HG03565 (cell line): ENCODE results near the gene AKAP11.

Experiments
- ATAC-seq: cut with Tn5 transposase; IDR thresholded peaks from one replicate; pipeline ENCODE4 v1.9.1; 2021; ENCODE audit warnings: mild to moderate bottlenecking, moderate library complexity; ENCODE audit not compliant: unreplicated experiment

The AKAP11 gene

DNA sequence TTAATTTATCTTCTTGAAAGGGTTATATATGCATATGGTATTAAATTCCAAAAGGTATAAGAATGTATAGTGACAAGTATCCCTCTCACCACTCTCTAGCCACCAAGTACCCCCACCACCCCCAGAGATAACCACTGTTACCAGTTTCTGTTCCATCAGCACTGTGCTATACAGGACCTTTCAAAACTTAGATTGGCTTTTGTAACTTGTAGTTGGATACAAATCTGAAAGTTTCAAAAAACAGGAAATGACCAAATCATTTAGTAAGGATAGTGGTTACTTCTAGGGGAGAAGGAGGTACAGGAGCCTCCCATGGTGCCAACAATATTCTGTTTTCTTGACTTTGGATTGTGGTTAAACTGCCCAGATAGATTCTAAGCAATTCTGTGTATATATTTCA is 56.7 kb downstream of the AKAP11 start:
- no peak for ATAC-seq

- no peak for ATAC-seq
Measured at GRCh38 chr13:42329239-42329638, 57.3 kb downstream of the AKAP11 start.

- no peak for ATAC-seq
Measured at GRCh38 chr13:42331009-42331408, 59.1 kb downstream of the AKAP11 start.

DNA sequence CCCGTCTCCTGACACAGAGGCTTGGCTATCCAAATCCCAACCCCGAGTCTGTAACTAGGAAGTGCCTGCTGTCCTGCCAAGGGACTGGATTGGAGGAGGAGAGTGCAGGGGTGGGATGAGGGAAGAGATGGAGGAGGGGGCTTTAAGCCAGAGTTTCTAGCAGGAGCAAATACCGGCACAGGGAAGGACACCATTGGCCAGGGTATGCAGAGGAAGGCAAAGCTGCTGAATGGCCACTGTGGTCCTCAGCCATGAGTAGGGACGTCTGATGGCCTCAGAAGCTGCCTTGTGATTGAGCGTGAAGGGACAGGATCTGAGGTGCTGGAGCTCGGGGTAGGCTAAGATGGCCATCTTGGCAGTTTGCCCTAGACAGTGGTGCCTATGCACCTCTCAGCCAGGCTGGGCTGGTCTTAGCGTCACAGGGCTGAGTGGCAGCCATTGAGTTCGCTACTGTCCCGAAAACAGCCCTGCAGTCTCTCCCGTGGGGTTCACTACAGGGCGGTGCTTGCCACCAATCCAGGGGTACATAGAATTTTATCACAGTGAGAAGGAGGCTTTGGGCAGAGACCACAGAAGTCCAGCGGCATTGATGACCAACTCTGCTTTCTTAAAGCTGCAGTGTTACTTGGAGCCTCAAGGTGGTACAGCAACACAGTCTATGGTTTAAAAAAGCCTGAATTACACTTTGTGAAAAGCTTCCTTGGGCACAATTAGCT is 61.8 kb downstream of the AKAP11 start:
- ATAC-seq, result peak; percentile 49

DNA sequence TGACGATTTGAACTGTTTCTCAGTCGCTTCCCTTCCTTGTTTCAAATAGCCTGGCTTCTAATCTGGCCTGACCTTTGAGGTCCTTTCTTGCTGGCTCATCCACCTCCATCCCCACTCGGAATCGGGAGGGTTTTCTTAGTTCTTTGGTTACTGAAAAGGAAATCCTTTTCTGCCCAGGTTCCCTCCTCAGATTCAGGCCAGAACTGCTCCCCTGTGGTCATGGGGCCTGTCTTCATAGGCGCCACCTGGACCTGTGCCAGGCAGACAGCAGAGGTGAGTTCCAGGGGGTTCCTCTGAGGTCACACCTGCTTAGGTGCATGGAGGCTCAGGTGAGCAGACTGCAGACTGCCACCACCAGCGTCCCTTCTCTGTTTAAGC is 62.4 kb downstream of the AKAP11 start:
- ATAC-seq, result no peak

DNA sequence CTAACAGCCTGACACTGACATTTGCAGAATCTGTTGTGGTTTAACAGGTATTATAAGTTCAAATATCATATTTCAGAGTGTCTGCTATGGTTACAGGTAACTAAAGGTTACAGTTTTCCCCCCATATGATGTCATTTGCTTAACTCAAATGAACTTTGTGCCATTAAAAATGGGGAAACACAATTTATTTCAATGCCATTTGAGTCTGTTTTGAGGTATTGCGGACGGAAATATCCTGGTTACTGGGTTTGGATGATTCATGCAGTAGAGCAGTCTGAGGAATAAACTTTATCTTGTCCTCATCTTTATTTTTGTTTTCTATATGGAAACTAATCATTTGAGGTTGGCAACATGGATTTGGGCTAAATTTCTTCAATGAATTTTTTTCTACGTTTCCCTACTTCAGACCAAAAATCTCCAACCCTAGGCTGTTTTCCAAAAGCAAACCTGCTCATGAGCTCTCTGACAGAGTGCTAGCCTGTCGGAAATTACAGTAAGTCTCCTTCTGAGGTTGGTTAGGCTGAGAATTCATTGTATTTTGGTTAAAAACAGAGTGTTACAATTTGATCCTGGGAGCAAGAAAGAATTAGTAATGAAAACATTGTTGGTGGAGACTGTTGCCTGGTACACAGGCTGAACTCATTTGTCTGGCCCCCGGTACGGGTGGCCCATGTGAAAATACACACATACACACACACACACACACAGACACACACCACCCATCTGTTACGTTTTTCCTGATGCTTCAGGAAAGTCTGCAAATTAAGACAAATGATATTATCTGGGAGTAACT is 66.1 kb downstream of the AKAP11 start:
- ATAC-seq, result no peak

- ATAC-seq, result no peak
Measured at GRCh38 chr13:42345367-42345766, 73.4 kb downstream of the AKAP11 start.

DNA sequence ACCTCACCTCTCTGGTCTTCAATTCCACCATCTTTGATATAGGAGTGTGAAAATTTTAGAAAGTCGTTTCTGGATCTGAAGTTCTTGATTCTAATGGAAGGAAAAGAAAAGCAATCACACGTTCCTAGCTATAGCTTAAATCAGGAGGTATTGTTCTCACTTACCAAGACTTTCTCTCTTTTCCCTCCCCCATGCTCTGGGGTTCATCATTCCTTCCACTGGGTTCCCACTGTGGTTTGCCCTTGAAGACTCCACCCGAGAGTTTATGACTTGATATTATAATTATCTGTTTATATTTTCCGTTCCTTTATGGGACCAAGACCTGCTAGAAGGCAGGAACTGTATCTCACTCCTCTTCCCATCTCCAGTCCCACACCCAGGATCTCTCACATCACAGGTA is 76.6 kb downstream of the AKAP11 start:
- no peak for ATAC-seq

DNA sequence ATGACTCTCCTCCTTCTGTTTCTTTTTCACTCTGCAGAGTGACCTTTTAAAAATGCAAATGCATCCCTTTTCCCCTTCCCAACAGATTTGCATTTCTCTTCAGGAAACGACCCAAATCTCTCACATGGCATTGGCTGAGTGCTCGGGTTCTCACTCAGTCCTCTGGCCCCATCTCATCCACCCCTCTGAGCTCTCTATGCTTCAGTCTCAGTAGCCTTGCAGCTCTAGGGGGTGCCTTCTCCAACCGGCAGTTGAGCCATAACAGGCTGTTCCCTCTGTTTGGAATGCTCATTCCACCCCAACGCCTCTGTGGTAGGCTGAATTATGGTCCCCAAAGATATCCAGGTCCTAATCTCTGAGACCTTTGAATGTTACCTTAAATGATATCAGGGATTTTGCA is 78.2 kb downstream of the AKAP11 start:
- ATAC-seq, result no peak

DNA sequence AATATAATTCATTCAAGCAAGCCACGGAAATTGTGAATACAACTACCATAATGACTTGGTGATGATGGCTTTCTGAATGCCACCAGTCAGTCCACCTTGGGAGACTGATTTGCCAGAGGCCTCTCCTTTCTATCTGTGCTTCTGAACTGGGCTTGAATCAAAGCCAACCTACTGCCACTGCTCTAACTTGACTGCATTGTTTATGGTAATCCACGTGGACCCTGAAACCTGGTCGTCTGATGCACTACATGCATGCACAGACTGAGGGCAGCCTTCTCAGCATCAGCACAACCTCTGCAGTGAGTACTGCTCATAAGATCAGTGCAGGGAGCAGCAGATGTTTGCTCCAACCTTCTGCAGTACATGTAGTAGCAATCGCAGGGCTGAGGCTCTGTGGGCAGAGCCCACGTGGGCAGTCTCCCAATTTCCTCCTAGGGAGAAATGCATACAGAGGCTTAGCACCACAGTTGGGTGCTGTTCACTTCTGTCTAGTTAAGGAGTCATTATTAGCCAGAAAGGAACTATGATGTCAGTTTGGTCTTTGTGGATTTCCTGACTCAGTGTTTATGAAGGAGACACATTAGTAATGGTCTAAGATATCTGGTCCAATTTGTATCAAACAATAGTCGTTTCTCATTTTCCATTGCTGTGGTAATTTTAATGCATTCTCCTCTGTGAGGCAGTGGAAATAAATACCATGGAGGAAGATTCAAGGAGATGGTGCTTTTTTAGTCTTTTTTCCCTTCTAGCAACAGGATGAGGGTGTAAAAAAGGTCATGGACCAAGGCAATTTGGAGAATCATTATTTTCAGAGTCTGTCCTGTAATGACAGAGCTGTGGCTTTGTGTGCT is 82.5 kb downstream of the AKAP11 start:
- ATAC-seq, result peak; percentile 66

DNA sequence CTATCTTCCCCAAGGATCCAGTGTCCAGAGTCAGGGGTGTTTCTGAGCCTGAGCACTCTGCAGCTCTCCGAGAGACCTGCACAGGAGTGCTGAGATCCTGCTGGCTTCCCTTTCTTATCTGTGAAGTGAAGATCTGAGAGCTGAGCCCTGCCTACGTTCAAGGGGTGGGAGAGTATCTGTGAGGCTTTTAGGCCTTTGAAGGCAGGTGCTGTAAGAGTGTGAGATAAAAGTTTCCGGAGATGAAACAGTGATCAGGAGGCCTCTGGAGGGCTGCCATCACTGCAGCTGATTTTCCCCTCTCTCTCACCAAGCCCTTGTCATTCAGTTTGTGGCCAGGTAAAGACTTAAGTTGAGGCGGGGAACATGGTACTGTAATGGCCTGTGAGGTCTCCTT is 83.1 kb downstream of the AKAP11 start:
- ATAC-seq, result no peak

GRCh38 chr13:42355491-42356183 is 83.7 kb downstream of the AKAP11 start:
- no peak for ATAC-seq

GRCh38 chr13:42356184-42356575 is 84.2 kb downstream of the AKAP11 start:
- no peak for ATAC-seq

DNA sequence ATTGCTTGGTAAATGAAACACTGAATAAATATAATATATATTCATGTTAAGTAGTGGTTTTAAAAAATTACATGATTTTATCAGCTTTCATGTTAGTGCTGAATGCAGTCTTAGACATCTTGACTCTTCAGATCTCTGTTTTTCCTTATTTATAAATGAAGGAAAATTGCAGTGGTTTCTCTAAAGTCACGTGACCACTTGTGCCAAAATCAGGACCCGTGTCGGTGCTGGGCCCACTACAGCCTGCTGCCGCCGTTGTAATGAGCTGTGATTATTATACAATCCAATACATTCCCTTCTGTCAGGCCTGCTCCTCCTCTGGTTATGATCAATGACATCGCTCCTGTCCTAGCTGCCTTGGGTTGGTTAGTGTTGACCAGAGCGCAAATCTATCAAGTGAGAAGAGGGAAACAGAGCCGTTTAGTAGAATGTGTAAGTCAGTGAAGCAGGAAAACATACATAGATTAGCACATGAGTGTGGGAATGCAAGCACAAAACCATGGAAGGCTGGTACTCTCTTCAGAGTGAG is 88.2 kb downstream of the AKAP11 start:
- ATAC-seq, result no peak

DNA sequence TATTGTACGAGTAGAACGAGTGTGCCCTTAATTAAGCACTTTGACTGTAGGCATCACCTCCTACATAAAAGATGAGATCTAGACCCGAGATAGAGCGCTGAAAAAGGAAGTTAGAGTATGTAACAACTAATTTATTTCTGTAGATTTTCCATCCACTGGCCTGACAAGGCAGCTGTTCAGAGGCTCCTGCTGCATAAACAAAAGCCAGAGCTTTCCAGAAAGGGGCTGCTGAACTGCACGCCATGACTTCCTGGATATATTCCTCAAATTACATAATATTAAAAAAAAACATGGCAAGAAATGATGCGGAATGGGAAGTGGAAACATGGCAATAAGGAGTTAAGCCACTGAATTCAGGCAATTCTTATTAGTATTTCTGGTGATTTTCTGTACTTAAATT is 89.7 kb downstream of the AKAP11 start:
- ATAC-seq, result no peak

DNA sequence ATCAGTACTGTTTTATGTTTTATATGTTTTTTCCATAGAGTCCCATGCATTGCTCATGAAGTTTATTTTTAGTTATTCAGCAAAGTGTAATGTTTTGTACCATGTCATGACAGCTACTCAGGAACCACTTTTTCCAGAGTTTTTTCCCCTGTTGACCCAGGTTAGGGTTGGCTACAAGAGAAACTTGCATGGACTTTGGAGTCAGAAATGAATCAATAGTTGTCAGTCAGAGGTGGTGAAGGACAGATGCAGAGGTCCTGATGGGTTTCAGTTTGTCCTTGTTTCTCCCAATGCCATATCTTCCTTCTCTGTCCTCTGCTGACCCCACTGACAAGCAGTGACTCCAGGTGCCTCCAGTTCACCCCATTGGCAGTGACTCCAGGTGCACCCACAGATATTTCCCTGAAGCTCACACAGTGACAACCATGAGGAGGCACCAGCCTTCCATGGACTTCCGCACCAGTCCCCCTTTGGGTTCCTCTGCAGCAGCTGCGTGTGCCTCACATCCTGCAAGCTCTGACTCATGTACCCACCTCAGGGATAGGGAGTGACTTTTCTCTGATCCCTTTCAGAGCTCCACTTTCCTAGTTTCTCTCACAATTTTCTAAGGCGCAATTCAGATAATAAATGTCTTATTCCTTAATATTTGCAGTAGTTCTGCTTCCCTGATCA is 92.1 kb downstream of the AKAP11 start:
- ATAC-seq, result no peak

DNA sequence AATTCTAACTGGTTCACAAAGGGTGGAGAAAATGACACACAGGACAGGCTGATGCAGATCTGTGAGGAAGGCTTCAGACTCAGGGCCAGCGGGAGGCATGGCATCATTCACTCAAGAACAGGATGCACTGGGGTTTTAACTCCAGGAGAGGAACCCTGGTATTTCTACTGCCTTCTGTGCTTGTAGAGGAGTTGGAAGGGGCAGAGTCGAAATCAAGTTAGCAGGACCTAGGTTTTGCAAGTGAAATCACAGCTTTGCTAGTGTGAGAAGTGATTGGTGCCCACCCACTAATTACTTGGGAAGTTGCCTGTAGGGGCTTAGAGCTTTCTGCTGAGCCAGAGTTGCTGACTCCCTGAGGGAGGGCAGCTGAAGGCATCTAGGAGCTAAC is 92.7 kb downstream of the AKAP11 start:
- no peak for ATAC-seq

GRCh38 chr13:42367831-42368230 is 95.9 kb downstream of the AKAP11 start:
- no peak for ATAC-seq

DNA sequence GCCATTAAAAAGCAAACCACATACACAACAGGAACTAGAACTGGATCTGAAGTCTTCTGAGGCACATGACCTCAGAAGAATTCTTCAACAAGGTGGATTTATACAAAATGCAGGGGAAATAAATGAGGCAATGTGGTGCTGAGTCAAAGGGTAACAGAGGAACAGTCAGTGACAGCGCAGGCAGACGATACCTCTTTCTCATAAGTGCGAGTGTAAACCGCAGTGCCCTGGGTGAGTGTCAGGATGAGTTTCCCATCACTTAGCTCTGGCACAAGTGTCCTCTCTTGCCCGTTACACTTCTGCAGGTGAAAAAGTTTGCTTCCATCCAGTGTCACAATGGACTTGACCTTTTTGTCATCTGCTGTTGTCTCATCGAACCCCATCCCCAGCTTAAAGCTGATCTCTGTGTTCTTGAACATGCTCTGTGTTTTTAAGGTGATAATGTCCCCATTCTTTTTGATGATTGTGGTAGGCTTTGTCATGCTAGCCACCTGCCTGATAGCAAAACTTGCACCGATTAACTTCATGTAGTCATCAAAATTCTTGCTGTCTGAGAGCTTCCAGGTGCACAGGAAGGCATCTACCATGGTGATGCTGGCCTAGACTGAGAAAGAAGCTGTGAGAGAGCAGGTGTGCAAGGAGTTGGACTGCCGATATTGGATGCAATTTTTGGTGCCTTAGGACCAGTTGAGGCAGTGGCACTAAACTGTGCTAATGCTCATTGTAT is 97.3 kb downstream of the AKAP11 start:
- peak; percentile 60 for ATAC-seq

GRCh38 chr13:42370229-42370628 is 98.3 kb downstream of the AKAP11 start:
- ATAC-seq, result no peak
